Kidney glomerular epithelial cell (primary cell): ENCODE data around the gene HIBCH.

Experiments used
- DNase-seq: peaks from one replicate; lab custom pipeline; 2025; lab: John Stamatoyannopoulos, UW

The HIBCH gene

DNA sequence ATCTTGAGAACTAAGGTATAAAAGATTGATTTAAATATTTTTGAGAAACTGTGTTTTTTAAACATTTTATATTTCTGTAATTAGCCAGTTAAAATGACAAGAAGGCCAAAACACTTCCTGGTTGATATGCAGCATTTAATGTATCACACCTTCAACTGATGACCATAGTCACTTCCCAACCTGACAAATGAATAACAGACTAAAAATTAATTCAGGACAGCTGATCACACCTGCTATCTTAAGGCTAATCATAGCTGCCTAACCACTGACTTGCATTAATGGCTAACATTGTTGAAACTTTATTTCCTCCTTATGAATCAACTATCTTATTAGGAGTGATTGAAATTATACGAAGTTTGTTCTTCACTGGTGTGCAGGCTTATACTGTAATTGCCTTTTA, 131.3 kb downstream of the HIBCH start:
- no peak for DNase-seq

DNA sequence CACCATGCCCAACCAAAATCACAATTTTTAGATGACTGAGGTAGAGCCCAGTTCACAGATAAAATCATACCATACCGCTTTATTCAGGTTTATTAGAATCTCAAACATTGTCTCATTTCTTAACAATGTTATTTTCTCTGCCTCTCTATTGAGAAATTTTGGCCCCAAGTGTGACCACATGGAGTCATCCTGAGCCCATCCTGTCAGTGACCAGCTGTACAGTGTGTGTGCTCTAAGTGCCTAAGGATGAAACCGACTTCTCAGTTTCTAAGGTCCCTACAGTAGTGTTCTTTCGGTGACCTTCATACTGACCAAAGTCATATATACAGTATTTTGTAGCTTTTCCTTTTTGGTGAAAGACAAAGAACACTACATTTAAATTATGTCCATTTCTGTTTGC, 133.4 kb downstream of the HIBCH start:
- DNase-seq, result no peak

DNA sequence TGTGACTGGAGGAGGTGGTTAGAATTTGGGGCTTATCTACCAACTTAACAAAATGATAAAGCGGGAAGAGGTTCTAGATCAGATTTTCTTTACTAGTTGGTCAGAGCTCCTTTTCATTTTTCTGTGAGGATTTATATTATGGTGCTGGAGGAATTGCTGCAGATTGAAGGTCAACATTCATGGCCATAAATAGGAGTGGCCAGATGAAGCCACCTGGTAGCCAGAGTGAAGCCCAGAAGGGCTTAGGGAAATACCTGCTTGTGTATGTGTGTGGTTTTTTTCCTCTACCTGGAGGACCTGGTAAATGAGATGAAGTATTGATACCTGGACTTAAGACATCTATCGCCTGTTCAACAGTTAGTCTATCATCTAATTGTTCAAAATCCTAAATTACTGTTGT, 134.2 kb downstream of the HIBCH start:
- no peak for DNase-seq

DNA sequence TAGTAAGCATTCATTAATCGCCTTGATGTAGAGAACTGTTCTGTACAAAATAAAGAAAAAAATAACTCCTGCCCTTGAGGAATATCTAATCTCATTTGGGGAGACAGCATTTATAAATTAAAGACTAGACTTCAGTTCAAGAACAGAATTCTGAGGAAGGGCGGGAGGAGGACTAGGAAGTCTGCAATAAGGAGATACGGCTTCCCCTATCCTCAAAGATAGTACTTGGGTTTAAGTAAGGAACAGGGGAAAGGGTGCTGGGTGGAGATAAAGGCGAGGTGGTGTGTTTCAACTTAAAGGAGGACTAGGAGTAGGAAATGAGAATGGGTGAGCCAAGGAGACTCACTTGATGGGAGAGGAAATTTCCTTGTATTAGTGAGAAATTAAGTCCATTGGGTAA, 135.2 kb downstream of the HIBCH start:
- DNase-seq, result no peak

DNA sequence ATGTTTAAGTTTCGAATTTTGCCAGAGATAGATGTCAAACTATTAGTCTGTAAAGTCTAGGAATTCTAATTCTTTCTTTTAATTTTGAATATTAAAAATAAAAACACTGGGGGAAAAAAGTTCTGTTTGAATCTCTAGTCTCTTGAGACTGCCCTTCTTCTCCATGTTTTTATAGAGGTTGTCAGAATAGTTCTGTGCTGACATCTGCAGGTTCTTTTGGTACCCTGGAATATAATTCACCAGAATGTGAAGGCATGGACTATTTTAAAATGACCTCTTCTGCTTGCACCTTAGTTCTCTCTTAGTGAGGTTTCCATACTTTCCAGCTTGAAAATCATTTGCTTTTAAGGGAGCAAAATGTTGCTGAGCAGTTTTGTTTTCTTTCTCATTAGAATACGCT, 136.1 kb downstream of the HIBCH start:
- DNase-seq, result no peak

DNA sequence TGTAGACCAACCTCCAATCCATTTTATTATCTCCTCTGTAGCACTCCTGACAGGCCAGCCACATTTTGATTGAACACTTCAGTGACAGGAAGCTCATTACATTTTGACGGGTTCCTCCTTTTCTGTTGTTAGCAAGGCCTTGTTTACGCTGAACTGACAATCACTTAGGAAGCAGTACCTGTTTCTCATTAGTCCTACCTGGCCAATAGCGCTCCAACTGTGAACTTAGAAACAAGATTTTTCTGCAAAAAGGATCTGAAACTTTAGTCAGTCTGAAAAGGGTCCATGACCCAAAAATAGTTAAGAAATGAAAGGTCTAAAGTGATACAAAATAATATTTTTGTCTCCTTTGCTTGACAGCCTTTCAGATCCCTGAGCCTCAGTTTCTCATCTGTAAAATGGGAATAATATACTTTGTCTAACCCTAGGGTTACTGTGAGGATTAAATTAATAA, 137.5 kb downstream of the HIBCH start:
- no peak for DNase-seq

DNA sequence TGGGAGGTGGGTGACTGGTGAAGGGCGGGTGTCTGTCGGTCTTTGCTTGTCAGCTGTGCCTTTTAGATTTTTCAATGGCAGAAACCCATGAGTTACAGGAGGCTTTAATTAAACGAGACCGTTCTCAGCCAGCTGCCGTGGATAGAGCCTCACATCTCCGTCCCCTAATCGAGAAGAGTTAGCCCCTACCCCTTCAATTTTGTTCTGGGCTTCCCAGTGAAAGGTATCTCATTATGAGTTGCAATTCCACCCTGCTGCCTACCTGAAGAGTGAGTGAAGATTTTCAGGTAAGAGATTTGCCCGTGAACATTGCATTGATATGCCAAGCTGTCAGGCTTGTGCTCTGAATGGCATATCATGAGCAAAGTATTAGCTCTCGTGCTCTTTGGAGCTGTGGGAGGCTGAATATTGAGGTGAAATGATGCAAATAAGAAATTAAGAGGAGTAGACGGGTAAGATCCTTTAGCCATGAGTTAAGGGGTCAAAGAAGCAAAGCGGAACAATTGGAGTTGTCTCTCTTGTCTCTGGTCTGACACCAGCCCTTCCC, 138.4 kb downstream of the HIBCH start:
- DNase-seq, result no peak

DNA sequence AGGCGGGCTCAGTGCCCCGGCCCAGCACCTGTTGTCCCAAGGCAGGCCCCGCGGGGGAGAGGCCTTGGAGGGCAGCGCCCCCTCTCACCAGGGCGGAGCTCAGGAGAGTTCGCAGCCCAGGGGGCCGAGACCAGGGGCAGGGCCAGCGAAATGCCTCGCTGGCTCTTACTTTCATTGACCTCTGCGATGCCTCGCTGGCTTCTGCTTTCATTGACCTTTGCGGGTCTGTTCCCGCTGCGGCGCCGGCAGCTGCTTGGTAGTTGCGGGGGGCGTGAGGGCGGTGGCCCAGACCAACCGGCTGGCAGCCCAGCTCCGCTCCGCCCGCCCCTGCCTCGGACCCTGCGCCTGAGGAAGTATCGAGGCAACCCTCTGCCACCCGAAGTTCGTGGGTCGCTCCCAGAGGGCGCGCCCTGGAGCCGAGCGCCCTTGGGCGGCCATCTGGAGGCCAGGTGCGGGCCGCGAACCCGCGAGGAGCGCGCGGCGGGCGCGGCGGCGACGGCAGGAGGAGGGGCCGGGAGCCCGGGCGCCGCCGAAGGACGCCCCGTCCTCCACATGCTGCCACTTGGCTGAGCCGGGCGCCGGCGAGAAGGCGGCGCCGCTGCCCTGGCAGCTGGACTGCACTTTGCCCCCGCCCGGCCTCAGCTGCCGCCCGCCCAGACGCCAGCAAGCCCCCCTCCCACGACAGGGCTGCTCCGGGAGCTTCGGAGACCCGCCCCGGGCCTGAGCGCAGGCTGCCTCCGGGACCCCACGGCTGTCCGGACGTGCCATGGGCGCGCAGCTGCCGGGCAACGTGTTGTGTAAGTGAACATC, 139.1 kb downstream of the HIBCH start:
- no peak for DNase-seq

DNA sequence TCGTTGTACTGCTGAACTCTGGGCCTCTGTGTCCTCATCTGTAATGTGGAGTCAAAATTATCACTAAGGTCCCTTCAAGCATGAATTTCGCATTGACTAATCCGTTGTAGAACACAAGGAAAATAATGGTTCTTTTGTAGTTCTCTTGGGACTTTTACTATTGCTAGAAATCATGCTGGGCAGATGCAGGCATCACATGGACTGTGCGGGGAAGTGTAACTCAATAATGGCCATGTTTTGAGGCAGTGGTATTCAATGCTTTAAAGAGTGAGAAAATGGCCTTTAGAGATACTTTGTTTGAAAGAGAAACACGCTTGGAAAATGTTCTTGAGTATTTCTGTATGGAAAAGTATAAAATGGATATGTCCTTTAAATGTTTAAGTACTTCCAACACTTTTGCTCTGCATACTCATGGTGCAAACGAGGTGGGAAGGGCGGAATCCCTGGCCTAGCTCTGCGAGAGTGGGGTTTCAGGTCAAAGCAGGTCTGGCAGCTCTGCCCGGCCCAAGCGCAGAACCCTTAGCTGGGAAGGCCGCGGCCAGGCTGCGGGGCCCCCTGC, 139.8 kb downstream of the HIBCH start:
- DNase-seq, result no peak

DNA sequence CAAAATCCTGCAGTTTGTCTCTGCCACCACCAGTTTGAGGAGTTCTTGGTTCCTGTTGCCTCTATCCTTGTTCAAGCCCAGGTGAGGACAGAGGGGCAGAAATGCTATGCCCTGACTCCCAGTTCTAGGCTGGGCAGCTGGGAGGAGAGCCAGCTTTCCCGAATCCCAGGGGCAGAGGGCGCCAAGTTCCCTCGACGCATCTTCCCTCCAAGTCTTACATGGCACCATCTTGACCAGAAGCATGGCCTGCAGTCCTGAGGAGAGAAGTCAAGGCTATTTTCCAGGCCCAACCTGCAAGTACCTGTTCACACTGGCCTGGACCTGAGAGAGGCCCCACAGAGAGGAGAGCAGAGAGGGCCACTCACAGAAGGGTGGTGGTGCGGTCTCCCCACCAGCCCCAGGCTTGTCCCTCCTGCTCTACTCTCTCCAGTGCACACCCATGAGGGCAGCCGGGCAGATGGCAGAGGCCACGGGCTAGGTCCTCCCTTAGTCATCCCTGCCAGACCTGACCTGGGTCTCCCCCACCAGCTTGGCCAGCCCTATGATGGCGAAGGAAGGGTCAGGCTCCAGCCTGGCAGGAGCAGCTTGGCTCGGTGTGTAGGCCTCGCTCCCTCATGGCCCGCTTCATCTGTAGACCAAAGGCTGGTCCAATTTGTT, 141.4 kb downstream of the HIBCH start:
- no peak for DNase-seq

DNA sequence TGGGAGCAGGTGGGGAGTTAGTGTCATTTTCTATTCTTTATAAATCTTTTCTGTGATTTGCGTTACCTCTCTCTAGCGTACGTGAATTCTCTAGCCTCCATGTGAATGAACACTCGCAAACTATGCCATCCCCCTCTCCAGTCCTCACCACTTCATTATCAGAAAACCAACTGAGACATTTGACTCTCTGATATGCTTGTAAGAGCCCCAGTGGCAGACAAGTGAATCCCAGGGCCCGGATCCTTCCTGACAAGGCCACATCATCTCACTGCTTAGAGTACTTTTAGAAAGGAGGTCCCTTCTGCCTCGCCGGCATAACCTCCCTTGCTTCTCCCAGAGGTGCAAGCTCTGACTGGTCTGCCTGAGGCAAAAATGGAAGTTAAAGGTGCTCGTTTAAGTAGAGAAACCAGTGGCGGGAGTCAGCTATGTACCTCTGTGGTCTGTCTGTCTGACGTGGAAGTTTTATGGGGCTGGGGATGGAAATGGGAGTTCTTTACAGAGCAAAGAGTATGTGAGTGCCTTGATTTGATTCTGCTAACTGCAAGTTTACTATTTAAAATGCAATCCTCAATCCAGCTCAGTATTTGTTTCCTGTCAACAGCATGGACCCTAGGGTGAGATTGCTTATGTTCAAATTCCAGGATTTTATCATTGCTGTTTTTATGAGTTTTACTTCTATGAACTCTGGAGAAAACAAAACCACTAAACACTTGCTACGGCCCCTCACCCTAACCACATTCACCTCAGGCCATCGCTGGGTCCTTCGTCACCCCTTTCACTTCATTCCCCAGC, 142.2 kb downstream of the HIBCH start:
- no peak for DNase-seq

DNA sequence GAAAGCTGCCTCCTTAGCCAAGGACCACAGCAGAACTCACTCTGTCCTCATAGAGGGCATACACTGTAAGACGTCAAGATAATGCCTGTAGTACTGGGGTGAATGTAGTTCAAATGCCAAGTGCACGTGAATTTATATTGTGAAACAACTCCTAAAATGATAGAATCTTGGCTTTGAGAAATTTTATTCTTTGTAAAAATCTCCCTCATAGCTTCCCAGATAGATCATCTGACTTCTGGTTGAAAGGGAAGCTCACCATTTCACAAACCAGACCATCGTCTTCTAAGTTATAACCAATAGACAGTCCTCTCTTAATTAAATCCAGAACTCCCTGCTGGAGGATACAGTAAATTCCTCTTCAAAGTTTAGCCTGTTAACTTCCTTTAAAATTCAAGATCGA, 146.2 kb downstream of the HIBCH start:
- no peak for DNase-seq

DNA sequence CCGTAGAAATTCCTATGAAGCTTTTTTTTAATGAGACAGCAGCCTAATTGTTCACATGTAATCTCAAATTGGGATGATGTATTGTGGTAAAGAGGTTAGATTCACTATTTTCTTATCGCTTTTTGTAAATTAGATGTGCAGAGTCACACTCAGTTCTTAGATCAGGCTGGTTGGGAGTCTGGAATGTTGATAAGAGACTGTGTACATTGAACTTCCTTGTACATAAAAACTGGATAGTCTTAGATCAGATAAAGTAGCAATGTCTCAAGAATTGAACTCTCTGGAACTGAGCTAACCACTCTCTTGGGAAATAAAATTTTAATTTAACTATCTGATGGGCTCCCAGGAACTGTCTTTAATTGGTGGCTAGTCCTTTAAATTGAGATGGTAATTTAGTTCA, 149.0 kb downstream of the HIBCH start:
- DNase-seq, result no peak

DNA sequence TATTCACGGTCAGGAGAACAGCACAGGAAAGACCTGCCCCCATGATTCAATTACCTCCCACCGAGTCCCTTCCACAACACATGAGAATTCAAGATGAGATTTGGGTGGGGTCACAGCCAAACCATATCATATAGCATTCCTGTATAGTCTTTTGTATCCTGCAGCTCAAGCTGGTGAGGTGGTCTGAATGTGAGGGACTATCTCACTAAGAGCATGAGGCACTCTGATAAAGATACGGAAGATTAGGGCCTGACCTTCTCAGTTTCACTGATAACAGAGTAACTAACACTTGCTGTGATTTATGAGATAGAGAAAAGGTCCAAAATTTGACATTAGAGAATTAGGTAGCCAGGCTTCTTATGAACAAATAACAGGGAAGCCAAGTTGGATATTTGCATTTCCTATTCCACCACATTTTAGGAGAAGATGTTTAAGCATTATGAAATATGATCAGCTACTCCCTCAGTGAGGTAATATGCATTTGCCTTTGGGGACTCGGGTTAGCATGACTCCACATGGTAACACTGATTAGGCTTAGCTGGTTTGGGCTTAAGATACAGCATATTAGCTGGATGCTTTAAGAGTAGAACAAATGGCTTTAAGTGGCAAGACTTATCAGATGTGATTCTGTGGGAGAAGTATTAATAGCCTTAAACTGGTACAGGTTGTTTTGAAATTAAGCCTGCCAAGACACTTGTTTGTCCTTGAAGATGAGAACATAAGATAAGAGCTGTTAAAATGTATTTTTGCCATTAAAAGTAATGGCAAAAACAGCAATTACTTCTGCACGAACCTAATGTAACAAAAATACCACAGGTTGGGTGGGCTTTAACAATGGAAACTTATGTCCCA, 150.2 kb downstream of the HIBCH start:
- DNase-seq, result no peak

DNA sequence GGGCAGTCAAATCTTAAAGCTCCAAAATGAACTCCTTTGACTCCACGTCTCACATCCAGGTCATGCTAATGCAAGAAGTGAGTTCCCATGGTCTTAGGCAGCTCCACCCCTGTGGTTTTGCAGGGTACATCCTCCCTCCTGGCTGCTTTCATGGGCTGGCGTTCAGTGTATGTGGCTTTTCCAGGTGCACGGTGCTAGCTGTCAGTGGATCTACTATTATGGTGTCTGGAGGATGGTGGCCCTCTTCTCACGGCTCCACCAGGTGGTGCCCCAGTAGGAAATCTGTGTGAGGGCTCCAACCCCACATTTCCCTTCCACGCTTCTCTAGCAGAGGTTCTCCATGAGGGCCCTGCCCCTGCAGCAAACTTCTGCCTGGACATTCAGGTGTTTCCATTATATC, 151.9 kb downstream of the HIBCH start:
- DNase-seq, result no peak

DNA sequence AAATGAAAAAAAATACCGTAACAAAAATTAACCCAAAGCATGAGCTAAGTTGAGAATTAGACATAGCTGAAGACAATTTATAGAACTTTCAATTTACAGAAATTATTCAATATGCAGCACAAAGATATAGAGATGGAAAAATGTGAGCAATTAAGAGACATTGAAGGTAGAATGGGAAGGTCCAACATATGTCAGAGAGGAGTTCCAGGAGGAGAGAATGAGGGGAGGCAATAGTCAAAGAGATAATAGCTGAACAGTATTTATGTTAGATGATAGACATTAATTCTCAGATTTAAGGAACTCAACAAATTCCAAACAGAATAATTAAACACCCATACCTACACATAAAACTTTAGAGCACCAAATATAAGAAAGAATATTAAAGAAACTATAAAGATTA, 154.1 kb downstream of the HIBCH start:
- no peak for DNase-seq

DNA sequence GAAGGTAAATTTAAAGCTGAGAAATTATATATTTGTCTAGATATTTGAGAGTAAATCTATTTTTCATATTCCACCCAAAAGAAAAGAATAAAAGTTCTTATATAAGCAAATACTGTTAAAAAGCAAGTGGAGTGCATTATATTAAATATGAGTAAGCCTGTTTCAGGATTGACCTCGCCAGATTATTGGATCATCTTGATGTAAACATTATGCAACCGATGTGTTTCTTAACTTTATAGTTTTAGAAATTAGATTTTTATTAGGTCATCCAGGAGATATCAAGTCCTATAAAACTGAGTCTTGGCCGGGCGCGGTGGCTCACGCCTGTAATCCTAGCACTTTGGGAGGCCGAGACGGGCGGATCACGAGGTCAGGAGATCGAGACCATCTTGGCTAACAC, 156.8 kb downstream of the HIBCH start:
- DNase-seq, result no peak

DNA sequence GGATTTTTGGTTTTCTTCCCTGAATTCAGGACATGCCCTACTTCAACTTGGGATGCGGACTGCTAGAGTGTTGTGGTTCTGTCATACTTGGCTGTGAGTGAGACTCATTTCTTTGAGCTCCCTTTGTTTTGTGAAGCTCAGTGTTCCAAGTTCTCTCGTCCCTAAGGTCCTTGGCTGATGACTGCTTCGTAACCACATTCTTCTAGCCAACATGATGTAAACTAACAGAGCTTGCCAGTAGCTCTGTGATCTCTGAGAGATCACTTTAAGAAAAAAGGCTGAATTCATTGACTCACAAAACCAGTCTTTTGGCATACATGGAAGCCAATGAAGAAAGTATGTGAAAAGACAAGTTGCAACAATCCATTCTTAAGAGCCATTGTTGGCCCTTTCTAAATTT, 160.2 kb downstream of the HIBCH start:
- DNase-seq, result no peak

DNA sequence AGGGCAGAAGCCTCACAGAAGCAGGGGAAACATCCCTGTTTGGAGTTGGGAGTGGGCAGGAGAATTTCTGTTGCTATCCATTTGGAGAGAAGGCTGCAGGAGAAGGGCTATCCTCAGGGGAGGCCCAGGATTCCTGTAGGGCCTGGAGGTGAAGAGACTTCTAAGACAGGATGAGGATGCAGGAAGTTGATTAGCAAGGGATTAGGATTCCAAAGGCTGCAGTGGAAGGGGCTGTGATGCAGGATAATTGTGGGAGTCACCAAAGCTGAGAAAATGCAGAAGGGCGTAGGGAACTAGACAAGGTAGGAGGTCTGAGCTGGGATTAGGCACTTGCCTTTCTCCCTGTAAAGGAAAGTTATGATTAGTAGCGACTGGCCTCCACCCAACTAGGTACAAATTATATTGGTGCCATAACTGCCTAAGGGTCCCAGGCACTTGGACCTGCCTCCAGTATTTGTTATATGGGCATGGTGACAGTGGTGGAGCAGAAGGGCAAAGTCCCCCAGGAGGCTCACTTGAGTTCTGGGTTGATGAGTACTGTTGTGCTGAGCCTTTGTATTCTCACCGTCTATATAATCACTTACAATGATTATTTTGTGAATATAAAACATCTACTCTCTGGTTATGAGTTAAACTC, 160.7 kb downstream of the HIBCH start:
- DNase-seq, result no peak

DNA sequence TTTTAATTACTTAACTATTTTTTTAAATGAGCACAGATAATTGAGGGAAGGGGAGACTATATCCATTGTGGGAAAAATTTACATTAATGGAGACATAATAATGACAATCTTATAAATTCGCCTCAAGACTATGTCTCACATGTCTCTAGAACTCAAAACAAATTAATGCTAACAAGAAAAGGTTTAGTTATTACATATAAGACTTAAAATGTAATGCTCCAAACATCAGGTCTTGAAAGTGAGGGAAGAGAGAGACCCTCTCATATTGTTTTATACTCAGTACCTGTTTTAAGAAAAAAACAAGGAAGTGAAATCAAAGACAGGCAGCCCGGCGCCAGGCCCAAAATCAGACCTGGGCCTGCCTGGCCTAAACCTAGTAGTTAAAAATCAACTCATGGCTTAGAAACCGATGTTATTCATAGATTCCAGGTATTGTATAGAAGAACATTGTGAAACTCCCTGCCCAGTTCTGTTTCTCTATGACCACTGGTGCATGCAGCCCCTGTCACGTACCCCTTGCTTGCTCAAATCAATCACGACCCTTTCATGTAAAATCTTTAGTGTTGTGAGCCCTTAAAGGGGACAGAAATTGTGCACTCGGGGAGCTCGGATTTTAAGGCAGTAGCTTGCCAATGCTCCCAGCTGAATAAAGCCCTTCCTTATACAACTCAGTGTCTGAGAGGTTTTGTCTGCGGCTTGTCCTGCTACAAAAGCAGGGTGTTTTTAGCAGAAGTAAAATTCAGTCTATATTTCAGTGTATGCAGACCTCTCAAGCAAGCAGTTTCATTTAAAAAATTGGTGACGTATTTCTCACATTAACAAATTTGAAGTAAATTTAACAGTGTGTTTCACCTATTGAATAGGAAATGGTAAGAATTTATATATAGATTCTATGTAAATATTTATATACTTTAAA, 161.8 kb downstream of the HIBCH start:
- DNase-seq, result peak; percentile 12
